Left lung (tissue), 10 donors: ENCODE measurements around the gene CEP44. TPM values are rescaled to one million over a fixed set of nuclear protein-coding genes. Genes with fewer than 3 reads are reported as not detected.
"Not testable (repeated sequence)": the region's sequence is repeated elsewhere in the genome, so short reads cannot be mapped to it uniquely, and the experiment has no call there.

ENCODE experiments used
- ATAC-seq: fragments of 200-7000 bp; cut with Tn5 transposase; one replicate; pipeline ENCODE4 v1.9.1; 2020; ENCODE audit warnings: moderate library complexity
- DNase-seq, 4 donors: peaks; one replicate each; pipeline ENCODE4 v3.0.0-alpha.2; 2013 to 2020
- H3K27ac ChIP-seq, 2 donors: fragments of 200-600 bp; sonication (generic) in 1 of 2; one replicate each; pipeline versions ENCODE4 v1.5.0 to v1.8.0; 2020 to 2021
- H3K27me3 ChIP-seq, 2 donors: fragments of 200-600 bp; sonication (generic) in 1 of 2; one replicate each; pipeline versions ENCODE4 v1.5.0 to v1.8.0; 2020 to 2021
- H3K36me3 ChIP-seq, 2 donors: fragments of 200-600 bp; sonication (generic) in 1 of 2; one replicate each; pipeline versions ENCODE4 v1.5.0 to v1.8.0; 2020 to 2021
- H3K4me1 ChIP-seq, 2 donors: fragments of 200-600 bp; one replicate each; pipeline ENCODE4 v1.8.0; 2021
- H3K4me3 ChIP-seq, 2 donors: fragments of 200-600 bp; sonication (generic) in 1 of 2; one replicate each; pipeline versions ENCODE4 v1.5.0 to v1.8.0; 2020 to 2021; ENCODE audit warnings: mild to moderate bottlenecking in 1 of 2
- H3K9me3 ChIP-seq, 2 donors: fragments of 200-600 bp; sonication (generic) in 1 of 2; one replicate each; pipeline versions ENCODE4 v1.5.0 to v1.8.0; 2020 to 2021
- intact Hi-C, 2 donors: fragments of 100-400 bp; cut with DNase I; formaldehyde crosslinking; loops; one replicate each; pipeline versions ENCODE4 v1.11.2 to v1.14.2; 2022
- polyA plus RNA-seq, 6 donors: library from polyadenylated mRNA; unstranded; fragments of 120-200 nt; gene quantifications; one replicate each; pipeline ENCODE4 v1.2.1, GENCODE V29; 2013; ENCODE audit not compliant: insufficient read length in 6 of 6
- total RNA-seq, 2 donors: library from RNA; stranded (reverse); fragmentation: NEBNext Ultra II Directional; extraction: Animal tissue kit (Norgen Biotek cat#: 25700); gene quantifications; one replicate each; pipeline ENCODE4 v1.2.1, GENCODE V29; 2021
- TF ChIP-seq, protein P1 (sequence below), 2 donors: fragments of 200-600 bp; sonication (generic) in 1 of 2; IDR thresholded peaks; one replicate each; pipeline versions ENCODE4 v1.5.0 to v1.8.0; 2021; ENCODE audit warnings: antibody characterized with exemption in 2 of 2
- donor health status: DM: no; HTN: yes; CAD: no.
- donor health status: DM: no; HTN: no; CAD: no.

CEP44 gene
- total and polyA plus RNA-seq, 8 donors: 11.9 to 33.8 (median 27.9) TPM

DNA sequence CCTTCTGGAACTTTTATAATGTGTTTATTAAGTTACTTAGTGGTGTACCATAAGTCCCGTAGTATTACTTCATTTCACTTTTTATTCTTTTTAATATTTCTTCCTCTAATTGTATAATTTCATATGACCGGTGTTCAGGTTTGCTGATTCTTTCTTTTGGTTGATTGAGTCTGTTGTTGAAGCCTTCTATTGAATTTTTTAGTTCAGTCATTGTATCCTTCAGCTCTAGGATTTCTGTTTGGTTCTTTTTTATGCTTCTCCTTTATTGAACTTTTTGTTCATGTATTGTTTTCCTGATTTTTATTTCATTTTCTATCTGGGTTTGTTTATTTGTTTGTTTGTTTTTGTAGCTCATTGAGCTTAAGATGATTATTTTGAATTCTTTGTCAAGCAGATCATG lies 8.8 kb downstream of the CEP44 start:
- Histone ChIP-seq H3K9me3 (peaks cover 0 to 22% of the 10 kb centered on the region in 2 donors), H3K36me3 (peaks cover 0 to 15% of the 10 kb centered on the region in 2 donors), H3K27me3 (no peaks in the 10 kb centered on the region), H3K4me1 (no peaks in the 10 kb centered on the region), H3K4me3 (no peak overlapping the region), H3K27ac (no peak overlapping the region)
- intact Hi-C loops: no loop called here
- DNase-seq (no peak), ATAC-seq (no peak)
- TF ChIP-seq, protein P1, sequence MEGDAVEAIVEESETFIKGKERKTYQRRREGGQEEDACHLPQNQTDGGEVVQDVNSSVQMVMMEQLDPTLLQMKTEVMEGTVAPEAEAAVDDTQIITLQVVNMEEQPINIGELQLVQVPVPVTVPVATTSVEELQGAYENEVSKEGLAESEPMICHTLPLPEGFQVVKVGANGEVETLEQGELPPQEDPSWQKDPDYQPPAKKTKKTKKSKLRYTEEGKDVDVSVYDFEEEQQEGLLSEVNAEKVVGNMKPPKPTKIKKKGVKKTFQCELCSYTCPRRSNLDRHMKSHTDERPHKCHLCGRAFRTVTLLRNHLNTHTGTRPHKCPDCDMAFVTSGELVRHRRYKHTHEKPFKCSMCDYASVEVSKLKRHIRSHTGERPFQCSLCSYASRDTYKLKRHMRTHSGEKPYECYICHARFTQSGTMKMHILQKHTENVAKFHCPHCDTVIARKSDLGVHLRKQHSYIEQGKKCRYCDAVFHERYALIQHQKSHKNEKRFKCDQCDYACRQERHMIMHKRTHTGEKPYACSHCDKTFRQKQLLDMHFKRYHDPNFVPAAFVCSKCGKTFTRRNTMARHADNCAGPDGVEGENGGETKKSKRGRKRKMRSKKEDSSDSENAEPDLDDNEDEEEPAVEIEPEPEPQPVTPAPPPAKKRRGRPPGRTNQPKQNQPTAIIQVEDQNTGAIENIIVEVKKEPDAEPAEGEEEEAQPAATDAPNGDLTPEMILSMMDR (IDR thresholded peaks at IDR 0.05): no peak

DNA sequence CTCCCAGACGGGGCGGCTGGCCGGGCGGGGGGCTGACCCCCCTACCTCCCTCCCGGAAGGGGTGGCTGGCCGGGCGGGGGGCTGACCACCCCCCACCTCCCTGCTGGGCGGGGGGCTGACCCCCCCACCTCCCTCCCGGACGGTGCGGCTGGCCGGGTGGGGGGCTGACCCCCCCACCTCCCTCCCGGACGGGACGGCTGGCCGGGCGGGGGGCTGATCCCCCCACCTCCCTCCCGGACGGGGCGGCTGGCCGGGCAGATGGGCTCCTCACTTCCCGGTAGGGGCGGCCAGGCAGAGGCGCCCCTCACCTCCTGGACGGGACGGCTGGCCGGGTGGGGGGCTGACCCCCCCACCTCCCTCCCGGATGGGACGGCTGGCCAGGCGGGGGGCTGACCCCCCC lies 10.9 kb downstream of the CEP44 start:
- peaks cover 0 to 23% of the 10 kb centered on the region in 2 donors for H3K36me3 ChIP-seq
- DNase-seq: peak in 1 of 4 donors; percentile 48
- H3K27ac ChIP-seq, ATAC-seq, H3K4me1 ChIP-seq, H3K4me3 ChIP-seq, intact Hi-C loops, H3K27me3 ChIP-seq: not testable (repeated sequence)
- H3K9me3 ChIP-seq: peaks cover 0 to 22% of the 10 kb centered on the region in 2 donors

DNA sequence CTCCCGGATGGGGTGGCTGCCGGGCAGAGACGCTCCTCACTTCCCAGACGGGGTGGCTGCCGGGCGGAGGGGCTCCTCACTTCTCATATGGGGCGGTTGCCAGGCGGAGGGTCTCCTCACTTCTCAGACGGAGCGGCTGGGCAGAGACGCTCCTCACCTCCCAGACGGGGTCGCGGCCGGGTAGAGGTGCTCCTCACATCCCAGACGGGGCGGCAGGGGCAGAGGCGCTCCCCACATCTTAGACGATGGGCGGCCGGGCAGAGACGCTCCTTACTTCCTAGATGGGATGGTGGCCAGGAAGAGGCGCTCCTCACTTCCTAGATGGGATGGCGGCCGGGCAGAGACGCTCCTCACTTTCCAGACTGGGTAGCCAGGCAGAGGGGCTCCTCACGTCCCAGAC lies 11.4 kb downstream of the CEP44 start:
- DNase-seq: peak in 1 of 4 donors; percentile 32
- H3K27ac ChIP-seq, ATAC-seq, intact Hi-C loops, H3K4me3 ChIP-seq, H3K27me3 ChIP-seq, H3K4me1 ChIP-seq: not testable (repeated sequence)
- H3K9me3 ChIP-seq: peaks cover 0 to 22% of the 10 kb centered on the region in 2 donors
- H3K36me3 ChIP-seq: peaks cover 0 to 23% of the 10 kb centered on the region in 2 donors

DNA sequence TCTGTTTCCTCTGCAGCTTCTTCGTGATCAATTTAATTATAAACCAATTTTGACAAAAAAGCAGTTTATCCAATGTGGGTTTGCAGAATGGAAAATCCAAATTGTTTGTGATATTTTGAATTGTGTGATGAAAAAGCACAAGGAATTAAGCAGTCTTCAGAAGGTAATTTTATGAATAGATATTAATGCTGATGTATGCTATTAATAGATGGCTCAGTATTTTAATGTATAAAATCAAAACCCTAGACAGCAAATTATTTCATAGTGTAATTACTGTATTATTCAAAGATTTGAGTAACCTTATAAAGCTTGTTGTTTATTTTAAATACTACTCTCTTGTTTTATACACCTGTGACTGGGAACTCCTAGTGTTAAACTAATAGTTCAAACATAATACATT lies 20.0 kb downstream of the CEP44 start:
- Histone ChIP-seq H3K27ac (no peak overlapping the region), H3K36me3 (peaks cover 0 to 40% of the 10 kb centered on the region in 2 donors), H3K9me3 (no peaks in the 10 kb centered on the region), H3K27me3 (no peaks in the 10 kb centered on the region), H3K4me3 (no peak overlapping the region), H3K4me1 (no peaks in the 10 kb centered on the region)
- ATAC-seq: no peak
- no peak for DNase-seq
- intact Hi-C loops: no loop called here
- TF ChIP-seq, protein P1 (IDR thresholded peaks at IDR 0.05): no peak

DNA sequence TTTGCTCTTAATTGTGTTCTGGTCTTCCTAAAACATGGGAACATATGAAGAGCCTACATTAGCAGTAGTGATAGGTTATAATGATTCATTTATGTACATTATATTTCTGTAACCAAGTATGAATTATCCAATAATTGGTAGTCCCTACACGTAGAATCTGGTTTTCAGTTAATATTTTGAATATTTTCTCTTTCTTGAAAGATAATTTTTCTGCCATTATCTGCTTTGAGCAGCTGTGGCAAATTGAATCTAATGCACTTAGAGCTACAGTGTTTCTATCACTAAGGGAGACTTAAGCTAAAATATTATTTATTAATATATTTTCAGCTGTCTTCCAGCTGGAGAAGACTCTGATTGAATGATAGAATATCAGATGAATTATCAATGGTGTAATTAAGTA lies 21.0 kb downstream of the CEP44 start:
- intact Hi-C loops: no loop called here
- peaks cover 0 to 40% of the 10 kb centered on the region in 2 donors for H3K36me3 ChIP-seq
- no peak for DNase-seq
- TF ChIP-seq, protein P1 (IDR thresholded peaks at IDR 0.05): no peak
- ATAC-seq: no peak
- H3K9me3 ChIP-seq: no peaks in the 10 kb centered on the region
- no peak overlapping the region for H3K27ac ChIP-seq
- H3K4me3 ChIP-seq: no peak overlapping the region
- no peaks in the 10 kb centered on the region for H3K4me1 ChIP-seq
- no peaks in the 10 kb centered on the region for H3K27me3 ChIP-seq

DNA sequence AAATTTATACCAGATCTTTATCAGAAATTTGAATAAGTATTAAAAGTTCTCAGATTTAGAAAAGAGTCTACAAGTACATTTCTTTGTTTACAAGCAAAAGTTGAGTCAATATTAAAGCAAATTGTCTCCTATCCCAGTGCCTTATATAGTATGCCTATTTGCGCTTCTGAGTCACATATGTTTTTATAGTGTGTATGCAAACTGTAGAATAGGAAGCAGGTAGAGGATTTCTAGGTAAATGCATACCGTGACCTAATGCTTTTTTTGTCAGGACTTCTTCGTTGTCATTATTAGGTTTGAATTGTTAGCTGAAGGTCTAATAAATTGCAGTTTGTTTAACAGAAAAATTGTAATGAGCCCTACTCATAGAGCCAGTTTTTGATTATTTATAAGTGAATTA lies 22.2 kb downstream of the CEP44 start:
- H3K4me1 ChIP-seq: no peaks in the 10 kb centered on the region
- intact Hi-C loops: no loop called here
- no peaks in the 10 kb centered on the region for H3K9me3 ChIP-seq
- H3K36me3 ChIP-seq: peaks cover 0 to 49% of the 10 kb centered on the region in 2 donors
- no peak for ATAC-seq
- TF ChIP-seq, protein P1 (IDR thresholded peaks at IDR 0.05): no peak
- DNase-seq: no peak
- H3K27ac ChIP-seq: no peak overlapping the region
- H3K4me3 ChIP-seq: no peak overlapping the region
- H3K27me3 ChIP-seq: no peaks in the 10 kb centered on the region
